Gastrocnemius medialis (tissue), 4 donors: Measurements from ENCODE around the gene SNRPB2.

Experiments used
- POLR2A ChIP-seq, 2 donors: fragments of 450-650 bp; IDR thresholded peaks; one replicate each; pipeline ENCODE4 v1.6.1; 2017; ENCODE audit warnings: antibody characterized with exemption in 2 of 2, mild to moderate bottlenecking in 2 of 2, moderate library complexity in 2 of 2
- TF ChIP-seq, protein P1 (sequence below), 5 experiments: fragments of 450-650 bp in 3 of 5; fragments of 200-600 bp in 2 of 5; sonication (generic) in 2 of 5; IDR thresholded peaks in 4 of 5; conservative IDR thresholded peaks in 1 of 5; 1 replicate in 4 of 5; 2 replicates in 1 of 5; pipeline ENCODE4 v1.5.1; 2016 to 2019; ENCODE audit warnings: antibody characterized with exemption in 5 of 5, mild to moderate bottlenecking in 3 of 5, moderate library complexity in 3 of 5

DNA sequence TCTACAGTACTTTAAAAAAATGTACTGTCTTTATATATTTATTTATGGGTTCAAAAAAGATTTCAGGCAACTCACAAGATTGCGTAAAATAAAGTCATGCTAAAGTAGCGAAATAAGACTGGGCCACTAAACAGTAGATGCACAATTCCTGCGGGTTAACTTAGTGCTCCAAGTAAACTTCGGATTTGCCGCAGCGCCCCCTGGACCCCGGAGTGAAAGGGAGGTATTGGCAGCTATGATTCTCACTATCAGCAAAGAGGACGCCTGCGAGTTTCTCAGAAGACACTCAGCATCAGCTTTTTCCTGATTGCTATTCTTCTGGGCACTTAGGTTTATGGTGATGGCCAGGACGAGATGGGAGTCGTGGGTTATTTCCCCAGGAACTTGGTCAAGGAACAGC, 19.7 kb downstream of the SNRPB2 start:
- TF ChIP-seq, protein P1, sequence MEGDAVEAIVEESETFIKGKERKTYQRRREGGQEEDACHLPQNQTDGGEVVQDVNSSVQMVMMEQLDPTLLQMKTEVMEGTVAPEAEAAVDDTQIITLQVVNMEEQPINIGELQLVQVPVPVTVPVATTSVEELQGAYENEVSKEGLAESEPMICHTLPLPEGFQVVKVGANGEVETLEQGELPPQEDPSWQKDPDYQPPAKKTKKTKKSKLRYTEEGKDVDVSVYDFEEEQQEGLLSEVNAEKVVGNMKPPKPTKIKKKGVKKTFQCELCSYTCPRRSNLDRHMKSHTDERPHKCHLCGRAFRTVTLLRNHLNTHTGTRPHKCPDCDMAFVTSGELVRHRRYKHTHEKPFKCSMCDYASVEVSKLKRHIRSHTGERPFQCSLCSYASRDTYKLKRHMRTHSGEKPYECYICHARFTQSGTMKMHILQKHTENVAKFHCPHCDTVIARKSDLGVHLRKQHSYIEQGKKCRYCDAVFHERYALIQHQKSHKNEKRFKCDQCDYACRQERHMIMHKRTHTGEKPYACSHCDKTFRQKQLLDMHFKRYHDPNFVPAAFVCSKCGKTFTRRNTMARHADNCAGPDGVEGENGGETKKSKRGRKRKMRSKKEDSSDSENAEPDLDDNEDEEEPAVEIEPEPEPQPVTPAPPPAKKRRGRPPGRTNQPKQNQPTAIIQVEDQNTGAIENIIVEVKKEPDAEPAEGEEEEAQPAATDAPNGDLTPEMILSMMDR (IDR thresholded peaks at IDR 0.05 in 4 of 5, conservative IDR thresholded peaks at IDR 0.05 in 1 of 5), result no peak
- TF ChIP-seq POLR2A (IDR thresholded peaks at IDR 0.05), result no peak
